ENCODE results near the gene KCTD6. TPM values are rescaled to one million over a fixed set of nuclear protein-coding genes. Genes with fewer than 3 reads are reported as not detected.
A peak's percentile ranks its signal among the peaks of the same experiment; 100 is the strongest.

The KCTD6 gene
- total RNA-seq, 1 donor from 2014 or later = 23.5 TPM

DNA sequence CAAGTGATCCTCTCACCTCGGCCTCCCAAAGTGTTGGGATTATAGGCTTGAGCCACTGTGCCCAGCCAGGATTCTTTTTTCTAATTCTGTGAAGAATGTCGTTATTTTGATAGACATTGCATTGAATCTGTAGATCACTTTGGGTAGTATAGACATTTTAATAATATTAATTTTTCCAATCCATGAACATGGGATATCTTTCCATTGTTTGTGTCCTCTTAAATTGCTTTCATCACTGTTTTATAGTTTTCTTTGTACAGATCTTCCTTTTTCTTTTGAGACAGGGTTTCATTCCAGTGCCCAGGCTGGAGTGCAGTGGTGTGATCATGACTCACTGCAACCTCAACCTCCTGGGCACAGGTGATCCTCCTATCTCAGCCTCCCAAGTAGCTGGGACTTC is 11.6 kb upstream of the KCTD6 start:
- H3K4me1 Mint-ChIP-seq (ENCODE audit: unreplicated experiment) = peaks cover 15% of the 10 kb centered on the region
- peaks cover 3% of the 10 kb centered on the region for H3K27me3 Mint-ChIP-seq
- TF ChIP-seq, protein P1, sequence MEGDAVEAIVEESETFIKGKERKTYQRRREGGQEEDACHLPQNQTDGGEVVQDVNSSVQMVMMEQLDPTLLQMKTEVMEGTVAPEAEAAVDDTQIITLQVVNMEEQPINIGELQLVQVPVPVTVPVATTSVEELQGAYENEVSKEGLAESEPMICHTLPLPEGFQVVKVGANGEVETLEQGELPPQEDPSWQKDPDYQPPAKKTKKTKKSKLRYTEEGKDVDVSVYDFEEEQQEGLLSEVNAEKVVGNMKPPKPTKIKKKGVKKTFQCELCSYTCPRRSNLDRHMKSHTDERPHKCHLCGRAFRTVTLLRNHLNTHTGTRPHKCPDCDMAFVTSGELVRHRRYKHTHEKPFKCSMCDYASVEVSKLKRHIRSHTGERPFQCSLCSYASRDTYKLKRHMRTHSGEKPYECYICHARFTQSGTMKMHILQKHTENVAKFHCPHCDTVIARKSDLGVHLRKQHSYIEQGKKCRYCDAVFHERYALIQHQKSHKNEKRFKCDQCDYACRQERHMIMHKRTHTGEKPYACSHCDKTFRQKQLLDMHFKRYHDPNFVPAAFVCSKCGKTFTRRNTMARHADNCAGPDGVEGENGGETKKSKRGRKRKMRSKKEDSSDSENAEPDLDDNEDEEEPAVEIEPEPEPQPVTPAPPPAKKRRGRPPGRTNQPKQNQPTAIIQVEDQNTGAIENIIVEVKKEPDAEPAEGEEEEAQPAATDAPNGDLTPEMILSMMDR (conservative IDR thresholded peaks at IDR 0.05) = no peak
- no peaks in the 10 kb centered on the region for H3K36me3 Mint-ChIP-seq
- no peaks in the 10 kb centered on the region for H3K9me3 Mint-ChIP-seq
- no peak overlapping the region for H3K27ac Mint-ChIP-seq
- no peak overlapping the region for H3K4me3 Mint-ChIP-seq
- DNase-seq (ENCODE audit: extremely low spot score, unreplicated experiment) = no peak

- no peak overlapping the region for H3K4me3 Mint-ChIP-seq
- peaks cover 7% of the 10 kb centered on the region for H3K9me3 Mint-ChIP-seq
- peaks cover 9% of the 10 kb centered on the region for H3K27me3 Mint-ChIP-seq
- no peaks in the 10 kb centered on the region for H3K36me3 Mint-ChIP-seq
- no peak overlapping the region for H3K27ac Mint-ChIP-seq
- H3K4me1 Mint-ChIP-seq (ENCODE audit: unreplicated experiment) = peaks cover 28% of the 10 kb centered on the region
- DNase-seq (ENCODE audit: extremely low spot score, unreplicated experiment) = no peak
- TF ChIP-seq, protein P1 (conservative IDR thresholded peaks at IDR 0.05) = no peak
Measured at GRCh38 chr3:58482917-58483636, 8.8 kb upstream of the KCTD6 start.

DNA sequence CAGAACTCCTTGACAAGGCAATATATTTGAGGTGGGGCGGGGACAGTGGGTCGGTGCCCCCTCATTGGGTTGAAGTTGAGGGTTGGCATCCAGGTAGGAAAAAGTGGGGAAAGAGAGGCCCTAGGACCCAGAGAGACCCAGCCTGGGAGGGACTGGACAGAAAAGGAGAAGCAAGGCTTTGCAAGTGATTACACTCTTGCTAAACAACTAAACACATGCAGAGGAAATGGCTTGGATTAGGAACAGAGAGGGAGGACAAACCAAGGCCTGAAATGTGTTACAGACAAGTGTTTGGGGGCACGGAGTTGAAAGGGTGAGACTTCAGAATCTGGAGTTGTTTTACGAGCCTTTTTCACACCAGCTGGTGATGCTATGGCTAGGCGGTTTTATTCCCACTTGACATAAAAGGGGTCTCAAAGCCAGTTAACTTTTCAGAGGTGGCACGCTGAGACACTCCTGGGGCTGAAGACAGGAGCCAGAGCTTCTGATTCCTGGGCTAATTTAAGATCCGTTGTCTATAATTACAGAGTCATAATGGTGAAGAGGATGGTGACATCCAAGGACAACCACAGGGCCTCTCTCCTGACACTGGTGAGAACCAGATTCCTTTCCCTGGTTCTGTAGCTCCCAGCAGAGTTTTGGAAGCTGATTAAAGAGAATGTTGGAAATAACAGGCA is 7.7 kb upstream of the KCTD6 start:
- no peaks in the 10 kb centered on the region for H3K36me3 Mint-ChIP-seq
- H3K4me3 Mint-ChIP-seq = no peak overlapping the region
- no peak for DNase-seq (ENCODE audit: extremely low spot score, unreplicated experiment)
- H3K27me3 Mint-ChIP-seq = peaks cover 15% of the 10 kb centered on the region
- H3K9me3 Mint-ChIP-seq = peaks cover 7% of the 10 kb centered on the region
- H3K27ac Mint-ChIP-seq = no peak overlapping the region
- TF ChIP-seq, protein P1 (conservative IDR thresholded peaks at IDR 0.05) = no peak
- peaks cover 35% of the 10 kb centered on the region for H3K4me1 Mint-ChIP-seq (ENCODE audit: unreplicated experiment)

- no peak overlapping the region for H3K27ac Mint-ChIP-seq
- H3K27me3 Mint-ChIP-seq = peaks cover 18% of the 10 kb centered on the region
- H3K9me3 Mint-ChIP-seq = peaks cover 7% of the 10 kb centered on the region
- TF ChIP-seq, protein P1 (conservative IDR thresholded peaks at IDR 0.05) = no peak
- peaks cover 35% of the 10 kb centered on the region for H3K4me1 Mint-ChIP-seq (ENCODE audit: unreplicated experiment)
- H3K4me3 Mint-ChIP-seq = no peak overlapping the region
- H3K36me3 Mint-ChIP-seq = no peaks in the 10 kb centered on the region
- no peak for DNase-seq (ENCODE audit: extremely low spot score, unreplicated experiment)
Measured at GRCh38 chr3:58484722-58485069, 7.2 kb upstream of the KCTD6 start.

DNA sequence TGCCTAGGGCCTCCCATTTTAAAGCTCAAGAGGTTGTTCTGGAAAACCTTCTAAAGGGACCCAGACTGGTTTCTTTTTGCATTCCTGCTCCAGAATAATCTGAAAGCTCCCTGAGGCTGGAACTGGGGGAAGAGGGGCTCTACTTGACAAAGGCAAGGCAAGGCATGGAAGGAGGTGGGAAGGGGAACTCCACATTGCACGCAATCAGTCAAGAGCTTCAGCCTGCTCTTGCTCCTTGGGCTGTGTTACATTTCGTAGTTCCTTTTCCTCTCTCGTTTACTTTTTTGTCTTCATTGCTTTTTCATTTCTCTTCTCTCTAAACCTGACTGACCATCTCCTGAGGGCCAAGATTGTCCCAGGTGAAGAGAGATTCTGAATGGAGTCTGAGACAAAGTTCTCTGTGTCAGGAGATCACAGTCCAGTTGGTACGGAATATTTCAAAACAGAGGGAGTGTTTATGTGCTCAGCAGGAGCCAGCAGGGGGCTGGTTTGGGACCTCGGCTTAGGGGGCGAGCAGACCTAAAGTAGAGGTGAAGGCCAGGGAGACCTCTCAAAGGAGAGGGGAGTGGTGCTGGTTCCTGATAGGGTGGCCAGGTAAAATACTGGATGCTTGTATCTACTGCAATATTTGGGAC is 6.0 kb upstream of the KCTD6 start:
- Mint-ChIP-seq H3K27ac (peak overlapping the region; percentile 19), H3K9me3 (peaks cover 7% of the 10 kb centered on the region), H3K27me3 (peaks cover 18% of the 10 kb centered on the region), H3K4me3 (no peak overlapping the region), H3K36me3 (no peaks in the 10 kb centered on the region), H3K4me1 (ENCODE audit: unreplicated experiment) (peaks cover 35% of the 10 kb centered on the region)
- TF ChIP-seq, protein P1 (conservative IDR thresholded peaks at IDR 0.05) = no peak
- DNase-seq (ENCODE audit: extremely low spot score, unreplicated experiment) = no peak
